K562 (cell line): ENCODE results near the gene LRRC39.
"Not testable (repeated sequence)": the region's sequence is repeated elsewhere in the genome, so short reads cannot be mapped to it uniquely, and the experiment has no call there.

Experiments used
- CTCF ChIP-seq, 3 experiments: IDR thresholded peaks in 2 of 3; conservative IDR thresholded peaks in 1 of 3; 2 replicates each; pipeline ENCODE4 v1.5.1; 2011 to 2012; ENCODE audit warnings: low read length in 3 of 3, mild to moderate bottlenecking in 3 of 3, control low read depth in 2 of 3, improper control_type of control experiment in 1 of 3, inconsistent platforms in 1 of 3, low read depth in 1 of 3, mixed read lengths in 1 of 3, moderate library complexity in 1 of 3; ENCODE audit not compliant: insufficient read depth in 2 of 3
- ETV1 ChIP-seq: fragments of 450-650 bp; conservative IDR thresholded peaks from 2 replicates; pipeline ENCODE4 v1.6.1; 2016; ENCODE audit warnings: missing genetic modification characterization, control low read depth, low read depth, missing compliant biosample characterization

- not testable (repeated sequence) for TF ChIP-seq CTCF (IDR thresholded peaks at IDR 0.05 in 2 of 3, conservative IDR thresholded peaks at IDR 0.05 in 1 of 3; ENCODE audit: insufficient read depth in 2 of 3, low read depth in 1 of 3, low read length in 3 of 3); ETV1 (tag)
These were observed 22.0 kb upstream of the LRRC39 start for GRCh38 chr1:100200060-100200459.
